Right lobe of liver (tissue), 6 donors: ENCODE measurements around the gene FRY. TPM values are rescaled to one million over a fixed set of nuclear protein-coding genes. Genes with fewer than 3 reads are reported as not detected.

ENCODE experiments used
- ATAC-seq, 4 donors: fragments of 200-7000 bp; cut with Tn5 transposase; one replicate each; pipeline ENCODE4 v1.9.1; 2020; ENCODE audit warnings: mild to moderate bottlenecking in 4 of 4, moderate library complexity in 4 of 4
- DNase-seq, 3 donors: peaks; one replicate each; pipeline ENCODE4 v3.0.0-alpha.2; 2020
- H3K27ac ChIP-seq, 3 donors: fragments of 200-600 bp; one replicate each; pipeline ENCODE4 v1.8.0; 2022
- H3K27me3 ChIP-seq, 2 donors: fragments of 200-600 bp; one replicate each; pipeline ENCODE4 v1.8.0; 2022
- H3K36me3 ChIP-seq, 4 donors: fragments of 200-600 bp; sonication (generic) in 1 of 4; one replicate each; pipeline versions ENCODE4 v1.5.1 to v1.8.0; 2017 to 2022; ENCODE audit warnings: control low read depth in 1 of 4
- H3K4me1 ChIP-seq, 4 donors: fragments of 200-600 bp; sonication (generic) in 1 of 4; one replicate each; pipeline versions ENCODE4 v1.5.1 to v1.8.0; 2017 to 2022; ENCODE audit warnings: control low read depth in 1 of 4
- H3K4me3 ChIP-seq, 3 donors: fragments of 200-600 bp; one replicate each; pipeline ENCODE4 v1.8.0; 2022
- H3K9me3 ChIP-seq, 4 donors: fragments of 200-600 bp; sonication (generic) in 1 of 4; one replicate each; pipeline versions ENCODE4 v1.5.1 to v1.8.0; 2017 to 2022; ENCODE audit warnings: control low read depth in 1 of 4
- CTCF ChIP-seq, 4 donors: fragments of 200-600 bp in 3 of 4; fragments of 450-650 bp in 1 of 4; IDR thresholded peaks; one replicate each; pipeline versions ENCODE4 v1.5.1 to v1.8.0; 2016 to 2022; ENCODE audit warnings: antibody characterized with exemption in 4 of 4, mild to moderate bottlenecking in 2 of 4
- POLR2A ChIP-seq: fragments of 450-650 bp; IDR thresholded peaks from one replicate; pipeline ENCODE4 v1.6.1; 2017; ENCODE audit warnings: antibody characterized with exemption, mild to moderate bottlenecking
- WGBS: methylation state at CpG from one replicate; pipeline ENCODE4 v1.1.6; 2018; ENCODE audit warnings: low coverage, low lambda C conversion rate; ENCODE audit not compliant: insufficient coverage; ENCODE audit errors: missing lambda C conversion rate; 5-methylcytosine and 5-hydroxymethylcytosine counted together
- intact Hi-C, 2 donors: fragments of 100-400 bp; cut with DNase I; formaldehyde crosslinking; loops; one replicate each; pipeline versions ENCODE4 v1.11.2 to v1.14.1; 2022
- total RNA-seq, 6 experiments: library from RNA; depleted of rRNA in 2 of 6; stranded (reverse); fragments of >200 nt in 2 of 6; fragmentation: NEBNext Ultra II Directional in 3 of 6; extraction: Animal tissue kit (Norgen Biotek cat#: 25700) in 3 of 6; gene quantifications; one replicate each; pipeline versions ENCODE4 v1.1.0 to v1.2.4, GENCODE V29; 2016 to 2023
- donor health status: DM: no; HTN: yes; CAD: no.
- donor health status: DM: no; HTN: no; CAD: no.
- donor health status: DM: no; HTN: no; CAD: no.
- donor health status: DM: no; HTN: yes; CAD: no.
- donor health status: DM: no; HTN: yes; CAD: no.

Gene FRY
- total RNA-seq, 6 experiments from 2014 or later = 16.1 to 106 (median 35.7) TPM

DNA sequence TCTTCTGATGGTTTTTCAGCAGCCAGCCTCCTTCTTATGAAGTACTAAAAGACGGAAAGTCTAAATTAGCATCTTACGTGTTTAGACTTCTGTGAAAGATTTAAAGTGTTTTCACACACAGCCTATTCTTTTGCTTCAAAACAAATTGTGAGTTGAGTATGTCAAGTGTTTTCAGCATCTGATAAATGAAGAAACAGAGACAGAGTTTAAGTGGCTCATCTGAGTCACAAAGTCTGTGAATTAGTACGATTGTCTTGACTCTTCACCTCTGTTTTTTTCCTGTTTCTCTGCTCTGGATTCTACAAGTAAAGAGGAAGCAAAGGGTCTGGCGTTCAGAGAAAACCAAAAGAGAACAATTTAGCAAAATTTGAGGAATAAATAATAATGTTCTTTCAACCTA, 116.4 kb downstream of the FRY start:
- H3K27ac ChIP-seq = no peak overlapping the region
- no peaks in the 10 kb centered on the region for H3K9me3 ChIP-seq
- TF ChIP-seq CTCF (IDR thresholded peaks at IDR 0.05) = no peak
- no peak for TF ChIP-seq POLR2A
- H3K36me3 ChIP-seq = no peaks in the 10 kb centered on the region
- DNase-seq = no peak
- no peak for ATAC-seq
- no peak overlapping the region for H3K4me3 ChIP-seq
- intact Hi-C loops = no loop called here
- no peaks in the 10 kb centered on the region for H3K27me3 ChIP-seq
- 68% methylated on average over 4 of the region's 4 CpGs for WGBS
- H3K4me1 ChIP-seq = no peaks in the 10 kb centered on the region

DNA sequence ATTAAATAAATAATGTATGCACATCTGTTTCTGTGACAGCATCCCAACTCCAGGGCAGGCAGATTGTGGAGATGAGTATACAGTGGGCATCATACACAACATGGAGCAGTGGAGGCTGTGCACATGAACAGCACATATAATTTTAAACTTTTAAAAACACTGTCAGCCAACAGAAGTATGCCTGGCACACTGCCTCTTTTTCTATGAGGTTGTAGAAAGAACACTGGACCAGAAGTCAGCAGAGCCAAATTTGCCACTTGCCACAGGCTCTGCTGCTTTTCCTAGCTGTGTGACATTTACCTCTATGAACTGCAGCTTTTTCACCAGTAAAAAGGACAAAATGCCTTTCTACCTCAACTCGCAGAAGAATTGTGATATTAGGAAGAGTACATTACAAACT, 118.7 kb downstream of the FRY start:
- no peaks in the 10 kb centered on the region for H3K9me3 ChIP-seq
- intact Hi-C loops = no loop called here
- no peaks in the 10 kb centered on the region for H3K27me3 ChIP-seq
- H3K4me3 ChIP-seq = no peak overlapping the region
- H3K27ac ChIP-seq = no peak overlapping the region
- no peak for ATAC-seq
- no peak for TF ChIP-seq CTCF (IDR thresholded peaks at IDR 0.05)
- TF ChIP-seq POLR2A = no peak
- 75% methylated on average over 1 of the region's 1 CpG for WGBS
- no peak for DNase-seq
- H3K36me3 ChIP-seq = no peaks in the 10 kb centered on the region
- H3K4me1 ChIP-seq = no peaks in the 10 kb centered on the region

GRCh38 chr13:32150794-32151193, 119.2 kb downstream of the FRY start:
- intact Hi-C loops = no loop called here
- WGBS = 0% methylated on average over 1 of the region's 1 CpG
- no peaks in the 10 kb centered on the region for H3K36me3 ChIP-seq
- no peak overlapping the region for H3K27ac ChIP-seq
- no peaks in the 10 kb centered on the region for H3K4me1 ChIP-seq
- TF ChIP-seq CTCF (IDR thresholded peaks at IDR 0.05) = no peak
- no peak for TF ChIP-seq POLR2A
- H3K4me3 ChIP-seq = no peak overlapping the region
- no peak for DNase-seq
- ATAC-seq = peak in 2 of 4 donors; percentile 42 to 51
- no peaks in the 10 kb centered on the region for H3K27me3 ChIP-seq
- no peaks in the 10 kb centered on the region for H3K9me3 ChIP-seq

- DNase-seq (no peak), ATAC-seq (no peak)
- Histone ChIP-seq H3K27ac (peak overlapping the region in 1 of 3 donors; percentile 26), H3K4me1 (no peaks in the 10 kb centered on the region), H3K36me3 (no peaks in the 10 kb centered on the region), H3K9me3 (no peaks in the 10 kb centered on the region), H3K4me3 (no peak overlapping the region), H3K27me3 (no peaks in the 10 kb centered on the region)
- TF ChIP-seq CTCF (IDR thresholded peaks at IDR 0.05) = no peak
- intact Hi-C loops = no loop called here
- 84% methylated on average over 5 of the region's 5 CpGs for WGBS
Measured at GRCh38 chr13:32151240-32151639, 119.7 kb downstream of the FRY start.

- no peak overlapping the region for H3K4me3 ChIP-seq
- no peak overlapping the region for H3K27ac ChIP-seq
- 67% methylated on average over 3 of the region's 3 CpGs for WGBS
- TF ChIP-seq CTCF (IDR thresholded peaks at IDR 0.05) (no peak), POLR2A (no peak)
- intact Hi-C loops = no loop called here
- H3K36me3 ChIP-seq = no peaks in the 10 kb centered on the region
- DNase-seq (no peak), ATAC-seq (no peak)
- H3K9me3 ChIP-seq = no peaks in the 10 kb centered on the region
- H3K4me1 ChIP-seq = no peaks in the 10 kb centered on the region
- no peaks in the 10 kb centered on the region for H3K27me3 ChIP-seq
Measured at GRCh38 chr13:32153056-32153455, 121.5 kb downstream of the FRY start.
